Stimulated activated CD4-positive, alpha-beta T cell treated with anti-CD3 and anti-CD28 coated beads, Interleukin-2, amount 100 ng/mL, for 24 hours (primary cell): ENCODE data around the gene ZP3.
"Not testable (repeated sequence)": the region's sequence is repeated elsewhere in the genome, so short reads cannot be mapped to it uniquely, and the experiment has no call there.

ENCODE experiments used
- DNase-seq, 2 donors: peaks; one replicate each; pipeline ENCODE4 v3.0.0-alpha.2; 2020

The ZP3 gene

GRCh38 chr7:76487969-76488368 lies 63.2 kb downstream of the ZP3 start:
- not testable (repeated sequence) for DNase-seq
